Epidermal melanocyte (primary cell): Measurements from ENCODE around the gene MRAP2.
"Not testable (repeated sequence)": the region's sequence is repeated elsewhere in the genome, so short reads cannot be mapped to it uniquely, and the experiment has no call there.

Source experiments
- DNase-seq: peaks from one replicate; pipeline ENCODE4 v3.0.0; 2011; ENCODE audit warnings: low spot score; ENCODE audit not compliant: insufficient read length

MRAP2 gene

GRCh38 chr6:84028350-84028749 lies 5.2 kb upstream of the MRAP2 start:
- DNase-seq, result no peak

- DNase-seq, result not testable (repeated sequence)
Measured at GRCh38 chr6:84032000-84032399, 1.6 kb upstream of the MRAP2 start.

GRCh38 chr6:84035484-84035883 lies 1.9 kb downstream of the MRAP2 start:
- no peak for DNase-seq

GRCh38 chr6:84037425-84038089 lies 4.0 kb downstream of the MRAP2 start:
- DNase-seq, result no peak

- DNase-seq, result no peak
Measured at GRCh38 chr6:84042603-84043002, 9.0 kb downstream of the MRAP2 start.

- no peak for DNase-seq
Measured at GRCh38 chr6:84043555-84043954, 10.0 kb downstream of the MRAP2 start.

GRCh38 chr6:84046755-84047154 lies 13.2 kb downstream of the MRAP2 start:
- no peak for DNase-seq

GRCh38 chr6:84048588-84048987 lies 15.0 kb downstream of the MRAP2 start:
- no peak for DNase-seq

GRCh38 chr6:84050408-84050807 lies 16.8 kb downstream of the MRAP2 start:
- DNase-seq, result no peak

GRCh38 chr6:84052204-84052882 lies 18.8 kb downstream of the MRAP2 start:
- DNase-seq, result no peak

- no peak for DNase-seq
Measured at GRCh38 chr6:84052883-84053241, 19.3 kb downstream of the MRAP2 start.

- DNase-seq, result no peak
Measured at GRCh38 chr6:84055647-84056046, 22.1 kb downstream of the MRAP2 start.

GRCh38 chr6:84057908-84058307 lies 24.3 kb downstream of the MRAP2 start:
- DNase-seq, result no peak

GRCh38 chr6:84059082-84059481 lies 25.5 kb downstream of the MRAP2 start:
- no peak for DNase-seq

GRCh38 chr6:84061174-84061573 lies 27.6 kb downstream of the MRAP2 start:
- no peak for DNase-seq

GRCh38 chr6:84061613-84062398 lies 28.2 kb downstream of the MRAP2 start:
- DNase-seq, result no peak

GRCh38 chr6:84062519-84063154 lies 29.1 kb downstream of the MRAP2 start:
- no peak for DNase-seq

GRCh38 chr6:84065693-84066290 lies 32.2 kb downstream of the MRAP2 start:
- no peak for DNase-seq

GRCh38 chr6:84066536-84066935 lies 33.0 kb downstream of the MRAP2 start:
- no peak for DNase-seq

- not testable (repeated sequence) for DNase-seq
Measured at GRCh38 chr6:84068873-84069272, 35.3 kb downstream of the MRAP2 start.

- DNase-seq, result no peak
Measured at GRCh38 chr6:84072442-84072997, 38.9 kb downstream of the MRAP2 start.
